ENCODE results near the gene CGN. TPM values are rescaled to one million over a fixed set of nuclear protein-coding genes. Genes with fewer than 3 reads are reported as not detected.

Gene CGN
- total RNA-seq, 2 donors from 2014 or later, result 3.3 to 5.4 TPM

DNA sequence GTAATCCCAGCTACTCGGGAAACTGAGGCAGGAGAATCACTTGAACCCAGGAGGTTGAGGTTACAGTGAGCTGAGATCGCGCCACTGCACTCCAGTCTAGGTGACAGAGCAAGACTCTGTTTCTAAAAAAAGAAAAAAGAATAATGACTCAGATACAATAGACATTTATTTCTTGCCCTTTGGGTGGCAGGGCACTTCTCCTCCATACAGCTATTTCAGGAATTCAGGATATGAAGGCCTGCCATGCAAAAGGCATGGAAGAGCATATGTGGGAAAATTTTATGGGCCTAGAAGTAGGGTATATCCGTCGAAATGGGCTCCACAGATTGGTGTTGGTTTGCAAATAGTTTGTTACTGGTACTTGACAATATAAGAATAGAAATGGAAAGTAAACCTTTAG is 31.7 kb upstream of the CGN start:
- no peaks in the 10 kb centered on the region for H3K36me3 ChIP-seq
- no peaks in the 10 kb centered on the region for H3K4me1 ChIP-seq
- no peaks in the 10 kb centered on the region for H3K27me3 ChIP-seq
- no peak overlapping the region for H3K27ac ChIP-seq
- H3K9me3 ChIP-seq, result peaks cover 3 to 9% of the 10 kb centered on the region in 2 donors
- no peak for TF ChIP-seq CTCF (IDR thresholded peaks at IDR 0.05)
- DNase-seq (ENCODE audit: low spot score), result no peak
- no peak overlapping the region for H3K4me3 ChIP-seq

GRCh38 chr1:151482017-151482416 is 29.2 kb upstream of the CGN start:
- Histone ChIP-seq H3K27me3 (no peaks in the 10 kb centered on the region), H3K27ac (no peak overlapping the region), H3K9me3 (peaks cover 3 to 9% of the 10 kb centered on the region in 2 donors), H3K36me3 (no peaks in the 10 kb centered on the region), H3K4me1 (no peaks in the 10 kb centered on the region), H3K4me3 (no peak overlapping the region)
- no peak for DNase-seq (ENCODE audit: low spot score)
- TF ChIP-seq CTCF (IDR thresholded peaks at IDR 0.05), result no peak

GRCh38 chr1:151485685-151486255 is 25.4 kb upstream of the CGN start:
- Histone ChIP-seq H3K36me3 (no peaks in the 10 kb centered on the region), H3K4me1 (no peaks in the 10 kb centered on the region), H3K9me3 (peaks cover 3 to 9% of the 10 kb centered on the region in 2 donors), H3K27me3 (no peaks in the 10 kb centered on the region), H3K27ac (no peak overlapping the region), H3K4me3 (no peak overlapping the region)
- no peak for TF ChIP-seq CTCF (IDR thresholded peaks at IDR 0.05)
- DNase-seq (ENCODE audit: low spot score), result no peak

GRCh38 chr1:151486557-151486956 is 24.6 kb upstream of the CGN start:
- Histone ChIP-seq H3K4me1 (no peaks in the 10 kb centered on the region), H3K4me3 (no peak overlapping the region), H3K36me3 (no peaks in the 10 kb centered on the region), H3K9me3 (peaks cover 3 to 9% of the 10 kb centered on the region in 2 donors), H3K27ac (no peak overlapping the region), H3K27me3 (no peaks in the 10 kb centered on the region)
- no peak for DNase-seq (ENCODE audit: low spot score)
- TF ChIP-seq CTCF (IDR thresholded peaks at IDR 0.05), result no peak

DNA sequence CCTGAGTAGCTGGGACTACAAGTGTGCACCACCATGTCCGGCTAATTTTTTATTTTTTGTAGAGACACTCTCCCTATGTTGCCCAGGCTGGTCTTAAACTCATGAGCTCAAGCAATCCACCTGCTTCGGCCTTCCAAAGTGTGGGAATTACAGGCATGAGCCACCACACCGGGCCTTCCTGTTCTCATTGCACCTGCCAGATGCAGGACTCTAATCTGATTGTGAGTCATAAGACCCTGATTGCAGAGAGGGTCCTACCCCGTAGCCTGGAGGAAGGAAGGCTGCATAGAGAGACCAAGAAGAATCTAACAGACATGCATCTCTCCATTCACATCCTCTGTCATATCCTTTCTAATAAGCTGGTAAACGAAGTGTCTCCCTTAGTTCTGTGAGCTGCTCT is 19.5 kb upstream of the CGN start:
- no peak for DNase-seq (ENCODE audit: low spot score)
- Histone ChIP-seq H3K36me3 (no peaks in the 10 kb centered on the region), H3K27me3 (no peaks in the 10 kb centered on the region), H3K4me3 (no peak overlapping the region), H3K9me3 (no peaks in the 10 kb centered on the region), H3K4me1 (no peaks in the 10 kb centered on the region), H3K27ac (no peak overlapping the region)
- TF ChIP-seq CTCF (IDR thresholded peaks at IDR 0.05), result no peak

GRCh38 chr1:151492120-151492519 is 19.1 kb upstream of the CGN start:
- no peaks in the 10 kb centered on the region for H3K27me3 ChIP-seq
- H3K36me3 ChIP-seq, result no peaks in the 10 kb centered on the region
- H3K4me3 ChIP-seq, result no peak overlapping the region
- DNase-seq (ENCODE audit: low spot score), result no peak
- no peaks in the 10 kb centered on the region for H3K9me3 ChIP-seq
- H3K27ac ChIP-seq, result no peak overlapping the region
- TF ChIP-seq CTCF (IDR thresholded peaks at IDR 0.05), result no peak
- H3K4me1 ChIP-seq, result no peaks in the 10 kb centered on the region
